ENCODE data around the gene BMP7.
A peak's percentile ranks its signal among the peaks of the same experiment; 100 is the strongest.

Gene BMP7

GRCh38 chr20:57223648-57224489 lies 42.6 kb downstream of the BMP7 start:
- H3K4me1 ChIP-seq (ENCODE audit: control insufficient read depth, insufficient read depth, low read length): no peaks in the 10 kb centered on the region
- CTCF ChIA-PET: interaction anchor here (2.9 kb wide), 1 partner anchor 109 kb away, joined by 14 read pairs; no protein-coding TSS in a partner anchor
- no peaks in the 10 kb centered on the region for H3K9me3 ChIP-seq (ENCODE audit: control insufficient read depth, insufficient read depth, low read depth, low read length)
- H3K36me3 ChIP-seq (ENCODE audit: control insufficient read depth in 2 of 2, insufficient read depth in 1 of 2, low read length in 2 of 2): peaks cover under 1 to 33% of the 10 kb centered on the region in 2 experiments; a peak in 2 of 3 replicates
- H3K4me3 ChIP-seq (ENCODE audit: low read depth, low read length): no peak overlapping the region
- TF ChIP-seq ZNF138 (tag by site-specific recombination; IDR thresholded peaks at IDR 0.05; ENCODE audit: borderline replicate concordance) (no peak), ZFHX2 (tag by site-specific recombination; conservative IDR thresholded peaks at IDR 0.05) (peak; percentile 71), INSM2 (tag by site-specific recombination; IDR thresholded peaks at IDR 0.05) (no peak), ZBTB6 (tag by site-specific recombination; IDR thresholded peaks at IDR 0.05) (no peak), ZEB2 (tag by site-specific recombination; IDR thresholded peaks at IDR 0.05) (no peak), ZSCAN16 (tag by site-specific recombination; IDR thresholded peaks at IDR 0.05) (no peak), ZNF701 (tag by site-specific recombination; IDR thresholded peaks at IDR 0.05) (no peak), IKZF3 (tag by site-specific recombination; IDR thresholded peaks at IDR 0.05) (no peak), GLIS2 (tag by site-specific recombination; IDR thresholded peaks at IDR 0.05) (0 out of 2 replicates have a peak, but pooled peaks have one; percentile 14), GLIS1 (tag by site-specific recombination; IDR thresholded peaks at IDR 0.05) (peak; percentile 68), ZBTB11 (tag by site-specific recombination; conservative IDR thresholded peaks at IDR 0.05; ENCODE audit: low read depth) (no peak), ZNF571 (tag by site-specific recombination; IDR thresholded peaks at IDR 0.05) (no peak), MYNN (tag by site-specific recombination; IDR thresholded peaks at IDR 0.05; ENCODE audit: borderline replicate concordance) (no peak), KLF7 (tag by site-specific recombination; IDR thresholded peaks at IDR 0.05; ENCODE audit: borderline replicate concordance) (no peak), ZNF184 (tag by site-specific recombination; IDR thresholded peaks at IDR 0.05) (no peak), EGR2 (tag by site-specific recombination; IDR thresholded peaks at IDR 0.05; ENCODE audit: low read depth) (peak; percentile 53; the same call in 1 of the 2 replicates), KLF16 (tag by site-specific recombination; IDR thresholded peaks at IDR 0.05) (no peak), ZNF354C (tag by site-specific recombination; IDR thresholded peaks at IDR 0.05; ENCODE audit: borderline replicate concordance, low read depth) (no peak), KLF1 (tag by site-specific recombination; IDR thresholded peaks at IDR 0.05) (peak; percentile 17; the same call in 1 of the 2 replicates), ZNF645 (tag by site-specific recombination; IDR thresholded peaks at IDR 0.05) (no peak), WT1 (tag by site-specific recombination; IDR thresholded peaks at IDR 0.05) (no peak)
- H3K27ac ChIP-seq (ENCODE audit: extremely low read depth, low read depth, low read length): no peak overlapping the region
- POLR2A ChIA-PET: no interaction called here
